Neural cell (in vitro differentiated cells): ENCODE data around the gene TUBD1. TPM values are rescaled to one million over a fixed set of nuclear protein-coding genes. Genes with fewer than 3 reads are reported as not detected.
"Not testable (repeated sequence)": the region's sequence is repeated elsewhere in the genome, so short reads cannot be mapped to it uniquely, and the experiment has no call there.

Experiments used
- H2AFZ ChIP-seq: fragments of 200-600, 300-800 bp; sonication (generic), shearing (Covaris generic); 2 replicates; pipeline ENCODE4 v1.6.0; 2014; ENCODE audit warnings: low read depth, mild to moderate bottlenecking, antibody characterized with exemption, low read length, moderate library complexity
- H3F3A ChIP-seq: fragments of 200-600 bp; shearing (Covaris generic); 2 replicates; pipeline ENCODE4 v1.6.1; 2016; ENCODE audit warnings: mild to moderate bottlenecking, moderate library complexity, mixed read lengths, antibody characterized with exemption, low read length; ENCODE audit not compliant: insufficient read depth, poor library complexity, severe bottlenecking
- H3K27ac ChIP-seq: fragments of 200-600, 300-800 bp; sonication (generic), shearing (Covaris generic); 2 replicates; pipeline ENCODE4 v1.5.1; 2014; ENCODE audit warnings: mild to moderate bottlenecking, low read length, moderate library complexity
- H3K27me3 ChIP-seq: fragments of 300-800, 200-600 bp; sonication (generic), shearing (Covaris generic); 2 replicates; pipeline ENCODE4 v1.6.0; 2014; ENCODE audit warnings: mild to moderate bottlenecking, low read depth, low read length, moderate library complexity; ENCODE audit not compliant: insufficient read depth
- H3K36me3 ChIP-seq: fragments of 300-800, 200-600 bp; sonication (generic), shearing (Covaris generic); 2 replicates; pipeline ENCODE4 v1.5.1; 2014; ENCODE audit warnings: mild to moderate bottlenecking, antibody characterized with exemption, low read length, moderate library complexity; ENCODE audit not compliant: insufficient read depth
- H3K4me2 ChIP-seq: fragments of 300-800, 200-600 bp; sonication (generic), shearing (Covaris generic); 2 replicates; pipeline ENCODE4 v1.6.0; 2014; ENCODE audit warnings: mild to moderate bottlenecking, low read length
- H3K4me3 ChIP-seq: fragments of 300-800, 200-600 bp; sonication (generic), shearing (Covaris generic); 2 replicates; pipeline ENCODE4 v1.5.1; 2014; ENCODE audit warnings: mild to moderate bottlenecking, low read length, moderate library complexity
- H3K79me2 ChIP-seq: fragments of 200-600 bp; shearing (Covaris generic); replicated peaks from 2 replicates; pipeline ENCODE4 v1.6.0; 2014; ENCODE audit warnings: mild to moderate bottlenecking, low read length, moderate library complexity; ENCODE audit not compliant: insufficient read depth
- H3K9ac ChIP-seq: fragments of 300-800, 200-600 bp; sonication (generic), shearing (Covaris generic); 2 replicates; pipeline ENCODE4 v1.6.1; 2016; ENCODE audit warnings: mild to moderate bottlenecking, low read length, mixed read lengths
- H3K9me2 ChIP-seq: fragments of 200-600 bp; shearing (Covaris generic); 2 replicates; pipeline ENCODE4 v1.6.1; 2016; ENCODE audit warnings: mild to moderate bottlenecking, low read length, mixed read lengths; ENCODE audit not compliant: insufficient read depth
- H3K9me3 ChIP-seq: fragments of 200-600, 300-800 bp; sonication (generic), shearing (Covaris generic); 2 replicates; pipeline ENCODE4 v1.6.1; 2016; ENCODE audit warnings: mild to moderate bottlenecking, mixed run types, low read length, moderate library complexity, mixed read lengths
- H4K20me1 ChIP-seq: fragments of 200-600 bp; shearing (Covaris generic); 2 replicates; pipeline ENCODE4 v1.6.1; 2016; ENCODE audit warnings: mild to moderate bottlenecking, mixed run types; ENCODE audit not compliant: insufficient read depth
- CTCF ChIP-seq: fragments of 450-650 bp; IDR thresholded peaks from 2 replicates; pipeline ENCODE4 v1.5.1; 2014; ENCODE audit warnings: antibody characterized with exemption, mild to moderate bottlenecking, moderate library complexity; ENCODE audit not compliant: poor library complexity, severe bottlenecking
- EP300 ChIP-seq: fragments of 450-650 bp; conservative IDR thresholded peaks from 2 replicates; pipeline ENCODE4 v1.6.1; 2014; ENCODE audit warnings: antibody characterized with exemption, mild to moderate bottlenecking, moderate library complexity; ENCODE audit not compliant: poor library complexity, severe bottlenecking
- EZH2 ChIP-seq: fragments of 200-600, 300-800 bp; shearing (Covaris generic), sonication (generic); IDR thresholded peaks from 2 replicates; pipeline ENCODE4 v1.6.1; 2014; ENCODE audit warnings: antibody characterized with exemption, low read length, borderline replicate concordance, mild to moderate bottlenecking; ENCODE audit not compliant: insufficient read depth, poor library complexity, severe bottlenecking
- MXI1 ChIP-seq: fragments of 450-650 bp; conservative IDR thresholded peaks from 2 replicates; pipeline ENCODE4 v1.6.1; 2014; ENCODE audit warnings: antibody characterized with exemption, mild to moderate bottlenecking; ENCODE audit not compliant: poor library complexity, severe bottlenecking
- POLR2AphosphoS5 ChIP-seq: IDR thresholded peaks from 2 replicates; pipeline ENCODE4 v1.6.1; 2012
- RAD21 ChIP-seq: fragments of 450-650 bp; conservative IDR thresholded peaks from 2 replicates; pipeline ENCODE4 v1.6.1; 2014; ENCODE audit warnings: antibody characterized with exemption, mild to moderate bottlenecking, moderate library complexity
- REST ChIP-seq: IDR thresholded peaks from 2 replicates; pipeline ENCODE4 v1.6.1; 2012; ENCODE audit warnings: borderline replicate concordance
- SMC3 ChIP-seq: fragments of 450-650 bp; conservative IDR thresholded peaks from 2 replicates; pipeline ENCODE4 v1.6.1; 2014; ENCODE audit warnings: antibody characterized with exemption, mild to moderate bottlenecking, moderate library complexity; ENCODE audit not compliant: poor library complexity
- TAF1 ChIP-seq: IDR thresholded peaks from 2 replicates; pipeline ENCODE4 v1.6.1; 2012; ENCODE audit warnings: low read depth
- polyA plus RNA-seq: library from polyadenylated mRNA; depleted of rRNA; stranded (reverse); fragments of >200 nt; gene quantifications from 2 replicates; pipeline ENCODE4 v1.2.3, GENCODE V29; 2014

Gene TUBD1
- polyA plus RNA-seq, 1 donor from 2014 or later, result 12.3 TPM

- no peaks in the 10 kb centered on the region for H4K20me1 ChIP-seq
- no peaks in the 10 kb centered on the region for H3K9me2 ChIP-seq
- no peak overlapping the region for H3K4me2 ChIP-seq
- H3K27ac ChIP-seq, result no peak overlapping the region
- H3K36me3 ChIP-seq, result no peaks in the 10 kb centered on the region
- no peak overlapping the region for H3K9ac ChIP-seq
- no peaks in the 10 kb centered on the region for H3K79me2 ChIP-seq
- no peak for TF ChIP-seq RAD21
- no peak for TF ChIP-seq REST
- no peak for TF ChIP-seq MXI1
- no peak for TF ChIP-seq POLR2AphosphoS5
- TF ChIP-seq TAF1, result no peak
- TF ChIP-seq SMC3, result no peak
- no peak for TF ChIP-seq EZH2
- TF ChIP-seq EP300, result no peak
- no peak for TF ChIP-seq CTCF
- H2AFZ ChIP-seq, result no peak overlapping the region
- H3K27me3 ChIP-seq, result no peaks in the 10 kb centered on the region
- no peaks in the 10 kb centered on the region for H3F3A ChIP-seq
- no peak overlapping the region for H3K4me3 ChIP-seq
- H3K9me3 ChIP-seq, result no peaks in the 10 kb centered on the region
These were observed 47.7 kb downstream of the TUBD1 start for GRCh38 chr17:59844884-59845594.

GRCh38 chr17:59842901-59843652 is 49.7 kb downstream of the TUBD1 start:
- Histone ChIP-seq H3K79me2 (no peaks in the 10 kb centered on the region), H3K36me3 (no peaks in the 10 kb centered on the region), H3K4me2 (no peak overlapping the region), H3F3A (no peaks in the 10 kb centered on the region), H3K9ac (no peak overlapping the region), H4K20me1 (no peaks in the 10 kb centered on the region), H2AFZ (no peak overlapping the region), H3K4me3 (no peak overlapping the region), H3K27ac (no peak overlapping the region), H3K9me2 (no peaks in the 10 kb centered on the region), H3K9me3 (no peaks in the 10 kb centered on the region), H3K27me3 (no peaks in the 10 kb centered on the region)
- TF ChIP-seq EP300 (no peak), CTCF (no peak), POLR2AphosphoS5 (no peak), RAD21 (no peak), REST (no peak), MXI1 (no peak), SMC3 (no peak), TAF1 (no peak), EZH2 (no peak)

GRCh38 chr17:59841882-59842263 is 50.9 kb downstream of the TUBD1 start:
- not testable (repeated sequence) for H3K79me2 ChIP-seq, H3K9me2 ChIP-seq, H3F3A ChIP-seq, H3K27ac ChIP-seq, H4K20me1 ChIP-seq, H3K4me3 ChIP-seq, H3K4me2 ChIP-seq, H3K9ac ChIP-seq, H3K36me3 ChIP-seq, H3K9me3 ChIP-seq, H2AFZ ChIP-seq, H3K27me3 ChIP-seq
